Nasal cavity respiratory epithelium epithelial cell of viscerocranial mucosa (primary cell): Measurements from ENCODE around the gene SLC35C1. TPM values are rescaled to one million over a fixed set of nuclear protein-coding genes. Genes with fewer than 3 reads are reported as not detected.

Experiments used
- total RNA-seq: library from RNA; depleted of rRNA; stranded (reverse); fragments of >200 nt; gene quantifications from 2 replicates; pipeline ENCODE4 v1.2.3, GENCODE V29; 2014

Gene SLC35C1
- total RNA-seq: 7.5 and 13.5 TPM in 2 replicates

GRCh38 chr11:45804761-45805304 is at the start of gene SLC35C1:
Gene SLC35C1, plus strand, starts transcription at chr11:45805149. Its CDS starts 653 bp downstream, at chr11:45805802.

DNA sequence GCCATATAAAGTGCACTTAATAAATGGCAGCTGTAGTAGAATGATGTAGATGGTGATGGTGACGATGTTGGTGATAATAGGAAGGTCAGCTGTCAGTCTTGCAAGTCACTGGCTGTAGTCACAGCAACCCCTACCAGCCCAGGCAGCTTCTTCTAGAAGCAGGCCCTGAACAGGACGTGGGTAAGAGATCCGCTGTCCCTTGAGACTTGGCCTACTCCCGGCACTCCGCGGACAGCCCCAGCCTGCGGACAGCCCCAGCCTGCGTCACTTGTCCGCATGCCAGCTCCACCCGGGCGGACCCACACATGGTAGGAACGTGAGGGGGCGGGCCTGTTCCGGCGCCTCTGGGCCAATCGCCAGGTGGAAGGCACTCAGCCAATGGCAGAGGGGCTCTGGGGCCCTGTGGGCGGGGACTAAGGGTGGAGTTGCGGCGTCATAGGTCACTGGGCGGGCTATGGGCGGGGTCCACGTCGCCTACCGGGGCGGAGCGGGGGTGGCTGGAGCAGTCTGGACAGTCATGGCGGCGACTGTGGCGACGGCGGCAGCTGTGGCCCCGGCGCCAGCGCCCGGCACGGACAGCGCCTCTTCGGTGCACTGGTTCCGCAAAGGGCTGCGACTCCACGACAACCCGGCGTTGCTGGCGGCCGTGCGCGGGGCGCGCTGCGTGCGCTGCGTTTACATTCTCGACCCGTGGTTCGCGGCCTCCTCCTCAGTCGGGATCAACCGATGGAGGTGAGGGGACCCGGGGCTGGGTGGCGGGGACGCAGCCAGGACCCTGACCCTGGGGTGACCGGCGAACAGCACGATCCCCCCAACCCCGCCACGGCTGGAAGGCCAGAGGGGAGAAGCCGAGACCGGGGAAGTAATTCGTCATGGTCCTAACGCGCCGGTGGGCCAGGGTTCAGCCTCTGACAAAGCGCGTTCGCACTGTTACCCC is 42.3 kb downstream of the SLC35C1 start, which contains the start of gene CRY2:
Gene CRY2, plus strand, starts transcription at position 502 of the 937 bp plus-strand sequence. Its CDS starts 16 bp downstream, at position 518.

Other genes starting within 250 kb of the SLC35C1 start
- 0.14 and 1.7 TPM in 2 replicates for gene CHST1, start 139.5 kb upstream of the SLC35C1 start, total RNA-seq
- gene CRY2, start 42.3 kb downstream of the SLC35C1 start, total RNA-seq: 11.6 and 15.2 TPM in 2 replicates
- 0.34 and 0.85 TPM in 2 replicates for gene MAPK8IP1, start 80.5 kb downstream of the SLC35C1 start, total RNA-seq
- 0.68 and 1.4 TPM in 2 replicates for gene FREY1, start 102.1 kb downstream of the SLC35C1 start, total RNA-seq
- 27.6 and 61.2 TPM in 2 replicates for gene PEX16, start 112.7 kb downstream of the SLC35C1 start, total RNA-seq
- gene LARGE2, start 117.5 kb downstream of the SLC35C1 start, total RNA-seq: 6.5 and 8.3 TPM in 2 replicates